HG02642 (cell line): ENCODE data around the gene OOSP2.
"Not testable (repeated sequence)": the region's sequence is repeated elsewhere in the genome, so short reads cannot be mapped to it uniquely, and the experiment has no call there.

Source experiments
- ATAC-seq: cut with Tn5 transposase; IDR thresholded peaks from one replicate; pipeline ENCODE4 v1.9.1; 2021; ENCODE audit warnings: mild to moderate bottlenecking; ENCODE audit not compliant: unreplicated experiment, poor library complexity

OOSP2 gene

GRCh38 chr11:60040109-60040508, at the start of gene OOSP2:
TSS of gene OOSP2 (plus strand) at chr11:60040409. CDS start at chr11:60040460, 51 bp downstream.
- no peak for ATAC-seq

- no peak for ATAC-seq
These were observed 49.8 kb upstream of the OOSP2 start for GRCh38 chr11:59990421-59990820.

GRCh38 chr11:59992425-59992824, 47.8 kb upstream of the OOSP2 start:
- no peak for ATAC-seq

GRCh38 chr11:59997800-59998199, 42.4 kb upstream of the OOSP2 start:
- ATAC-seq: no peak

- no peak for ATAC-seq
These were observed 40.5 kb upstream of the OOSP2 start for GRCh38 chr11:59999691-60000090.

- no peak for ATAC-seq
These were observed 36.5 kb upstream of the OOSP2 start for GRCh38 chr11:60003729-60004128.

- ATAC-seq: no peak
These were observed 34.8 kb upstream of the OOSP2 start for GRCh38 chr11:60005360-60005759.

- no peak for ATAC-seq
These were observed 23.3 kb upstream of the OOSP2 start, which contains the start of gene OOSP4B for GRCh38 chr11:60016881-60017280. TSS of gene OOSP4B (plus strand) at chr11:60017181.

- no peak for ATAC-seq
These were observed 22.2 kb upstream of the OOSP2 start for GRCh38 chr11:60018058-60018457.

- not testable (repeated sequence) for ATAC-seq
These were observed 19.8 kb upstream of the OOSP2 start for GRCh38 chr11:60020376-60020775.

- ATAC-seq: no peak
These were observed 11.1 kb upstream of the OOSP2 start for GRCh38 chr11:60029015-60029632.

GRCh38 chr11:60050422-60050821, 10.2 kb downstream of the OOSP2 start:
- ATAC-seq: not testable (repeated sequence)

GRCh38 chr11:60050839-60051238, 10.6 kb downstream of the OOSP2 start:
- not testable (repeated sequence) for ATAC-seq

GRCh38 chr11:60056349-60056969, 16.2 kb downstream of the OOSP2 start, which contains the start of gene MS4A3:
TSS of gene MS4A3 (plus strand) at chr11:60056665. CDS start at chr11:60061161, 4,496 bp downstream.
- no peak for ATAC-seq

GRCh38 chr11:60059052-60059451, 18.8 kb downstream of the OOSP2 start:
- no peak for ATAC-seq

- ATAC-seq: no peak
These were observed 19.5 kb downstream of the OOSP2 start for GRCh38 chr11:60059521-60060240.

- ATAC-seq: no peak
These were observed 23.9 kb downstream of the OOSP2 start for GRCh38 chr11:60064111-60064510.

- no peak for ATAC-seq
These were observed 25.6 kb downstream of the OOSP2 start for GRCh38 chr11:60065801-60066200.

GRCh38 chr11:60069450-60069849, 29.2 kb downstream of the OOSP2 start:
- no peak for ATAC-seq

- ATAC-seq: not testable (repeated sequence)
These were observed 31.4 kb downstream of the OOSP2 start for GRCh38 chr11:60071644-60072043.

GRCh38 chr11:60077216-60077817, 37.1 kb downstream of the OOSP2 start:
- no peak for ATAC-seq
